ENCODE results near the gene RNF114. TPM values are rescaled to one million over a fixed set of nuclear protein-coding genes. Genes with fewer than 3 reads are reported as not detected.
A peak's percentile ranks its signal among the peaks of the same experiment; 100 is the strongest.
"Not testable (repeated sequence)": the region's sequence is repeated elsewhere in the genome, so short reads cannot be mapped to it uniquely, and the experiment has no call there.

RNF114 gene
- total RNA-seq, 2 experiments from 2014 or later, result 55.8 to 59.5 TPM

- Mint-ChIP-seq H3K4me3 (no peak overlapping the region), H3K27ac (no peak overlapping the region), H3K27me3 (no peaks in the 10 kb centered on the region), H3K9me3 (no peaks in the 10 kb centered on the region), H3K4me1 (no peaks in the 10 kb centered on the region), H3K36me3 (ENCODE audit: low read depth) (no peaks in the 10 kb centered on the region)
- POLR2A ChIA-PET, result no interaction called here
- no peak for DNase-seq
- CTCF ChIA-PET, result interaction anchor here (1.6 kb wide), 1 partner anchor 10 kb away, joined by 5 read pairs; no protein-coding TSS in a partner anchor
Measured at GRCh38 chr20:49969234-49969633, 33.0 kb downstream of the RNF114 start.

- H3K9me3 Mint-ChIP-seq, result no peaks in the 10 kb centered on the region
- CTCF ChIA-PET, result interaction anchor here (0.5 to 1.6 kb wide), 4 partner anchors 9 to 102 kb away, joined by 3 to 5 read pairs (median 4); no protein-coding TSS in a partner anchor
- no peaks in the 10 kb centered on the region for H3K36me3 Mint-ChIP-seq (ENCODE audit: low read depth)
- H3K27ac Mint-ChIP-seq, result no peak overlapping the region
- H3K27me3 Mint-ChIP-seq, result no peaks in the 10 kb centered on the region
- H3K4me3 Mint-ChIP-seq, result no peak overlapping the region
- H3K4me1 Mint-ChIP-seq, result no peaks in the 10 kb centered on the region
- no peak for DNase-seq
- POLR2A ChIA-PET, result no interaction called here
Measured at GRCh38 chr20:49969946-49970345, 33.7 kb downstream of the RNF114 start.

- ChIA-PET CTCF (interaction anchor here (0.6 to 1.6 kb wide), 3 partner anchors 9 to 290 kb away, joined by 3 to 5 read pairs (median 4); no protein-coding TSS in a partner anchor), POLR2A (no interaction called here)
- no peaks in the 10 kb centered on the region for H3K4me1 Mint-ChIP-seq
- DNase-seq, result no peak
- H3K27ac Mint-ChIP-seq, result no peak overlapping the region
- no peaks in the 10 kb centered on the region for H3K36me3 Mint-ChIP-seq (ENCODE audit: low read depth)
- H3K4me3 Mint-ChIP-seq, result no peak overlapping the region
- H3K27me3 Mint-ChIP-seq, result no peaks in the 10 kb centered on the region
- no peaks in the 10 kb centered on the region for H3K9me3 Mint-ChIP-seq
Measured at GRCh38 chr20:49970498-49970897, 34.3 kb downstream of the RNF114 start.

- DNase-seq, result no peak
Measured at GRCh38 chr20:49973981-49974380, 37.8 kb downstream of the RNF114 start.

GRCh38 chr20:49976542-49976941 lies 40.3 kb downstream of the RNF114 start:
- Mint-ChIP-seq H3K9me3 (no peaks in the 10 kb centered on the region), H3K4me1 (peaks cover 8% of the 10 kb centered on the region), H3K4me3 (no peak overlapping the region), H3K36me3 (ENCODE audit: low read depth) (no peaks in the 10 kb centered on the region), H3K27me3 (peaks cover 14% of the 10 kb centered on the region), H3K27ac (no peak overlapping the region)
- DNase-seq, result no peak
- ChIA-PET CTCF (interaction anchor here (0.9 to 12.1 kb wide), 5 partner anchors 18 to 202 kb away, joined by 3 to 148 read pairs (median 5); no protein-coding TSS in a partner anchor), POLR2A (no interaction called here)

More at GRCh38 chr20:49973981-49974380, 37.8 kb downstream of the RNF114 start:
- no peaks in the 10 kb centered on the region for H3K27me3 Mint-ChIP-seq
- no peaks in the 10 kb centered on the region for H3K9me3 Mint-ChIP-seq
- no peaks in the 10 kb centered on the region for H3K36me3 Mint-ChIP-seq (ENCODE audit: low read depth)
- ChIA-PET POLR2A (no interaction called here), CTCF (interaction anchor here (0.6 to 12.1 kb wide), 3 partner anchors 40 to 194 kb away, joined by 4 to 148 read pairs (median 5); no protein-coding TSS in a partner anchor)
- H3K27ac Mint-ChIP-seq, result no peak overlapping the region
- no peaks in the 10 kb centered on the region for H3K4me1 Mint-ChIP-seq
- H3K4me3 Mint-ChIP-seq, result no peak overlapping the region

GRCh38 chr20:49977740-49978139 lies 41.5 kb downstream of the RNF114 start:
- H3K4me1 Mint-ChIP-seq, result peaks cover 12% of the 10 kb centered on the region
- DNase-seq; H3K4me3 Mint-ChIP-seq; H3K27ac Mint-ChIP-seq; POLR2A ChIA-PET; H3K9me3 Mint-ChIP-seq; H3K36me3 Mint-ChIP-seq (ENCODE audit: low read depth): not testable (repeated sequence)
- H3K27me3 Mint-ChIP-seq, result peaks cover 21% of the 10 kb centered on the region
- CTCF ChIA-PET, result interaction anchor here (0.7 to 12.1 kb wide), 5 partner anchors 29 to 193 kb away, joined by 3 to 148 read pairs (median 5); no protein-coding TSS in a partner anchor

GRCh38 chr20:49978685-49979029 lies 42.5 kb downstream of the RNF114 start:
- Mint-ChIP-seq H3K27me3 (peaks cover 21% of the 10 kb centered on the region), H3K27ac (no peak overlapping the region), H3K4me3 (no peak overlapping the region), H3K4me1 (peaks cover 21% of the 10 kb centered on the region), H3K36me3 (ENCODE audit: low read depth) (no peaks in the 10 kb centered on the region), H3K9me3 (no peaks in the 10 kb centered on the region)
- no peak for DNase-seq
- CTCF ChIA-PET, result interaction anchor here (0.6 to 12.1 kb wide), 22 partner anchors 12 to 1849 kb away, joined by 3 to 148 read pairs (median 4); no protein-coding TSS in a partner anchor
- POLR2A ChIA-PET, result no interaction called here

GRCh38 chr20:49979030-49979832 lies 43.0 kb downstream of the RNF114 start:
- DNase-seq, result peak; percentile 59
- CTCF ChIA-PET, result interaction anchor here (0.5 to 12.1 kb wide), 33 partner anchors 9 to 1850 kb away, joined by 3 to 148 read pairs (median 4); partner anchors contain the start of gene PEDS1

GRCh38 chr20:49980140-49981008 lies 44.2 kb downstream of the RNF114 start:
- no peaks in the 10 kb centered on the region for H3K9me3 Mint-ChIP-seq
- DNase-seq, result no peak
- CTCF ChIA-PET, result interaction anchor here (1.0 to 12.1 kb wide), 7 partner anchors 8 to 192 kb away, joined by 3 to 148 read pairs (median 5); no protein-coding TSS in a partner anchor
- no peak overlapping the region for H3K27ac Mint-ChIP-seq
- peaks cover 21% of the 10 kb centered on the region for H3K27me3 Mint-ChIP-seq
- H3K4me1 Mint-ChIP-seq, result peaks cover 24% of the 10 kb centered on the region
- POLR2A ChIA-PET, result no interaction called here
- no peaks in the 10 kb centered on the region for H3K36me3 Mint-ChIP-seq (ENCODE audit: low read depth)
- no peak overlapping the region for H3K4me3 Mint-ChIP-seq

More at GRCh38 chr20:49979030-49979832, 43.0 kb downstream of the RNF114 start:
- H3K36me3 Mint-ChIP-seq (ENCODE audit: low read depth), result no peaks in the 10 kb centered on the region
- H3K27ac Mint-ChIP-seq, result no peak overlapping the region
- no peak overlapping the region for H3K4me3 Mint-ChIP-seq
- H3K9me3 Mint-ChIP-seq, result no peaks in the 10 kb centered on the region
- peaks cover 24% of the 10 kb centered on the region for H3K4me1 Mint-ChIP-seq
- POLR2A ChIA-PET, result interaction anchor here (0.5 to 0.8 kb wide), 2 partner anchors 91 to 190 kb away, joined by 4 read pairs; no protein-coding TSS in a partner anchor
- peaks cover 21% of the 10 kb centered on the region for H3K27me3 Mint-ChIP-seq

GRCh38 chr20:49981218-49982071 lies 45.2 kb downstream of the RNF114 start:
- Mint-ChIP-seq H3K27ac (no peak overlapping the region), H3K27me3 (peaks cover 21% of the 10 kb centered on the region), H3K36me3 (ENCODE audit: low read depth) (no peaks in the 10 kb centered on the region), H3K4me1 (peaks cover 24% of the 10 kb centered on the region), H3K4me3 (peak overlapping the region; percentile 56), H3K9me3 (no peaks in the 10 kb centered on the region)
- no peak for DNase-seq
- ChIA-PET CTCF (interaction anchor here (0.7 to 12.1 kb wide), 3 partner anchors 13 to 191 kb away, joined by 3 to 148 read pairs (median 4); no protein-coding TSS in a partner anchor), POLR2A (interaction anchor here (0.6 to 1.2 kb wide), 2 partner anchors 18 to 90 kb away, joined by 3 to 4 read pairs; no protein-coding TSS in a partner anchor)

- DNase-seq, result no peak
- H3K36me3 Mint-ChIP-seq (ENCODE audit: low read depth), result no peaks in the 10 kb centered on the region
- peak overlapping the region; percentile 56 for H3K4me3 Mint-ChIP-seq
- POLR2A ChIA-PET, result interaction anchor here (0.6 to 1.2 kb wide), 2 partner anchors 17 to 90 kb away, joined by 3 to 4 read pairs; no protein-coding TSS in a partner anchor
- H3K27ac Mint-ChIP-seq, result peak overlapping the region; percentile 60
- peaks cover 24% of the 10 kb centered on the region for H3K4me1 Mint-ChIP-seq
- no peaks in the 10 kb centered on the region for H3K9me3 Mint-ChIP-seq
- peaks cover 21% of the 10 kb centered on the region for H3K27me3 Mint-ChIP-seq
- CTCF ChIA-PET, result interaction anchor here (0.7 to 12.1 kb wide), 3 partner anchors 12 to 190 kb away, joined by 3 to 148 read pairs (median 4); no protein-coding TSS in a partner anchor
Measured at GRCh38 chr20:49982072-49982345, 45.8 kb downstream of the RNF114 start.

Measured in activated CD4-positive, alpha-beta T cell treated with anti-CD3 and anti-CD28 coated beads, Interleukin-2, amount 10 ng/mL, durations not matched to agents 7 days and 5 days (primary cell).